Peyer's patch (tissue), 4 donors: ENCODE measurements around the gene GATM. TPM values are rescaled to one million over a fixed set of nuclear protein-coding genes. Genes with fewer than 3 reads are reported as not detected.

Experiments
- DNase-seq, 3 donors: peaks; one replicate each; pipeline ENCODE4 v3.0.0-alpha.2; 2017 to 2019
- H3K27ac ChIP-seq, 4 donors: fragments of 200-600 bp; sonication (generic); one replicate each; pipeline ENCODE4 v1.5.1; 2016 to 2019
- H3K27me3 ChIP-seq, 2 donors: fragments of 200-600 bp; sonication (generic); one replicate each; pipeline ENCODE4 v1.5.1; 2019
- H3K36me3 ChIP-seq, 3 donors: fragments of 200-600 bp; sonication (generic); one replicate each; pipeline ENCODE4 v1.5.1; 2016 to 2019
- H3K4me1 ChIP-seq, 4 donors: fragments of 200-600 bp; sonication (generic); one replicate each; pipeline ENCODE4 v1.5.1; 2016 to 2019
- H3K4me3 ChIP-seq, 4 donors: fragments of 200-600 bp; sonication (generic); 1 replicate in 3 of 4; 2 replicates in 1 of 4; pipeline ENCODE4 v1.5.1; 2016 to 2019; ENCODE audit warnings: mild to moderate bottlenecking in 1 of 4
- H3K9me3 ChIP-seq, 4 donors: fragments of 200-600 bp; sonication (generic); one replicate each; pipeline ENCODE4 v1.5.1; 2016 to 2019; ENCODE audit warnings: mild to moderate bottlenecking in 1 of 4
- CTCF ChIP-seq, 6 experiments: fragments of 450-650 bp in 4 of 6; fragments of 200-600 bp in 2 of 6; sonication (generic) in 1 of 6; IDR thresholded peaks; one replicate each; pipeline ENCODE4 v1.5.1; 2017 to 2019; ENCODE audit warnings: antibody characterized with exemption in 6 of 6, mild to moderate bottlenecking in 3 of 6, moderate library complexity in 1 of 6
- POLR2A ChIP-seq, 2 donors: fragments of 450-650 bp; IDR thresholded peaks; one replicate each; pipeline ENCODE4 v1.5.1; 2017; ENCODE audit warnings: antibody characterized with exemption in 2 of 2, mild to moderate bottlenecking in 2 of 2, moderate library complexity in 2 of 2
- total RNA-seq, 4 donors: library from RNA; depleted of rRNA; stranded (reverse); fragments of >200 nt; gene quantifications; one replicate each; pipeline ENCODE4 v1.1.0, GENCODE V29; 2016

The GATM gene
- total RNA-seq, 4 donors from 2014 or later = 112 to 196 (median 168) TPM

- no peaks in the 10 kb centered on the region for H3K27me3 ChIP-seq
Observed at GRCh38 chr15:45394681-45395080, 16.3 kb upstream of the GATM start.

GRCh38 chr15:45393851-45394250 lies 15.5 kb upstream of the GATM start:
- H3K27me3 ChIP-seq = no peaks in the 10 kb centered on the region
- DNase-seq = peak in 2 of 3 donors; percentile 59 to 62
- peak overlapping the region in 2 of 4 donors; percentile 43 to 52 for H3K4me3 ChIP-seq
- no peaks in the 10 kb centered on the region for H3K9me3 ChIP-seq
- TF ChIP-seq CTCF (IDR thresholded peaks at IDR 0.05) (peak in 3 of 6 experiments; percentile 46 to 64 (median 53)), POLR2A (IDR thresholded peaks at IDR 0.05) (peak in 1 of 2 donors; percentile 42)
- no peaks in the 10 kb centered on the region for H3K4me1 ChIP-seq
- H3K36me3 ChIP-seq = no peaks in the 10 kb centered on the region
- peak overlapping the region in 1 of 4 donors; percentile 10 for H3K27ac ChIP-seq

More at GRCh38 chr15:45394681-45395080, 16.3 kb upstream of the GATM start:
- Histone ChIP-seq H3K9me3 (no peaks in the 10 kb centered on the region), H3K4me1 (no peaks in the 10 kb centered on the region), H3K36me3 (no peaks in the 10 kb centered on the region), H3K4me3 (peak overlapping the region in 2 of 4 donors; percentile 43 to 52), H3K27ac (no peak overlapping the region)
- DNase-seq = no peak
- TF ChIP-seq CTCF (IDR thresholded peaks at IDR 0.05) (no peak), POLR2A (IDR thresholded peaks at IDR 0.05) (no peak)

GRCh38 chr15:45392584-45392855 lies 14.2 kb upstream of the GATM start:
- TF ChIP-seq POLR2A (IDR thresholded peaks at IDR 0.05) = no peak
- no peak for TF ChIP-seq CTCF (IDR thresholded peaks at IDR 0.05)
- no peaks in the 10 kb centered on the region for H3K9me3 ChIP-seq
- peaks cover 0 to 11% (median 0%) of the 10 kb centered on the region in 4 donors for H3K4me1 ChIP-seq
- peak overlapping the region in 2 of 4 donors; percentile 27 to 40 for H3K27ac ChIP-seq
- H3K36me3 ChIP-seq = no peaks in the 10 kb centered on the region
- H3K27me3 ChIP-seq = no peaks in the 10 kb centered on the region
- DNase-seq = no peak
- peak overlapping the region in 1 of 4 donors; percentile 2 for H3K4me3 ChIP-seq

- peak overlapping the region in 2 of 4 donors; percentile 27 to 40 for H3K27ac ChIP-seq
Observed at GRCh38 chr15:45391746-45392583, 13.6 kb upstream of the GATM start.

GRCh38 chr15:45389351-45389750 lies 11.0 kb upstream of the GATM start:
- TF ChIP-seq POLR2A (IDR thresholded peaks at IDR 0.05) (no peak), CTCF (IDR thresholded peaks at IDR 0.05) (no peak)
- Histone ChIP-seq H3K27ac (no peak overlapping the region), H3K4me3 (no peak overlapping the region), H3K9me3 (no peaks in the 10 kb centered on the region), H3K36me3 (no peaks in the 10 kb centered on the region), H3K27me3 (no peaks in the 10 kb centered on the region), H3K4me1 (peaks cover 0 to 20% (median 0%) of the 10 kb centered on the region in 4 donors)
- no peak for DNase-seq

More at GRCh38 chr15:45391746-45392583, 13.6 kb upstream of the GATM start:
- Histone ChIP-seq H3K9me3 (no peaks in the 10 kb centered on the region), H3K36me3 (no peaks in the 10 kb centered on the region), H3K27me3 (no peaks in the 10 kb centered on the region), H3K4me1 (peaks cover 0 to 15% (median 0%) of the 10 kb centered on the region in 4 donors), H3K4me3 (peak overlapping the region in 1 of 4 donors; percentile 2)
- no peak for TF ChIP-seq POLR2A (IDR thresholded peaks at IDR 0.05)
- no peak for TF ChIP-seq CTCF (IDR thresholded peaks at IDR 0.05)
- peak in 1 of 3 donors; percentile 20 for DNase-seq
